BE2C (cell line): ENCODE results near the gene MCTP2.

Source experiments
- DNase-seq: peaks from one replicate; pipeline ENCODE4 v3.0.0-alpha.2; 2020
- H3K27me3 ChIP-seq: fragments of 250-450 bp; sonication (Bioruptor Pico); 2 replicates; pipeline ENCODE4 v1.5.1; 2020; ENCODE audit warnings: mild to moderate bottlenecking
- H3K36me3 ChIP-seq: fragments of 250-450 bp; sonication (Bioruptor Pico); 2 replicates; pipeline ENCODE4 v1.5.1; 2020; ENCODE audit warnings: mild to moderate bottlenecking
- H3K4me1 ChIP-seq: fragments of 250-450 bp; sonication (Bioruptor Pico); 2 replicates; pipeline ENCODE4 v1.5.1; 2020
- H3K4me3 ChIP-seq: 2 replicates; pipeline ENCODE4 v1.5.1; 2011; ENCODE audit warnings: low read depth, low read length
- H3K9me3 ChIP-seq: fragments of 250-450 bp; sonication (Bioruptor Pico); 2 replicates; pipeline ENCODE4 v1.5.1; 2020
- CTCF ChIP-seq: IDR thresholded peaks from 2 replicates; pipeline ENCODE4 v1.5.1; 2012; ENCODE audit warnings: mild to moderate bottlenecking, low read depth, low read length

The MCTP2 gene

GRCh38 chr15:94352636-94353487, 121.5 kb downstream of the MCTP2 start:
- no peaks in the 10 kb centered on the region for H3K4me1 ChIP-seq
- no peak for TF ChIP-seq CTCF
- no peaks in the 10 kb centered on the region for H3K36me3 ChIP-seq
- no peak for DNase-seq
- H3K9me3 ChIP-seq = no peaks in the 10 kb centered on the region
- no peak overlapping the region for H3K4me3 ChIP-seq
- H3K27me3 ChIP-seq = no peaks in the 10 kb centered on the region

- Histone ChIP-seq H3K4me1 (no peaks in the 10 kb centered on the region), H3K27me3 (no peaks in the 10 kb centered on the region), H3K36me3 (no peaks in the 10 kb centered on the region), H3K9me3 (no peaks in the 10 kb centered on the region), H3K4me3 (no peak overlapping the region)
- no peak for DNase-seq
- TF ChIP-seq CTCF = no peak
Observed at GRCh38 chr15:94353488-94353820, 122.1 kb downstream of the MCTP2 start.

- H3K27me3 ChIP-seq = no peaks in the 10 kb centered on the region
- TF ChIP-seq CTCF = no peak
- no peaks in the 10 kb centered on the region for H3K4me1 ChIP-seq
- no peak overlapping the region for H3K4me3 ChIP-seq
- no peaks in the 10 kb centered on the region for H3K36me3 ChIP-seq
- H3K9me3 ChIP-seq = no peaks in the 10 kb centered on the region
- DNase-seq = no peak
Observed at GRCh38 chr15:94354655-94355054, 123.3 kb downstream of the MCTP2 start.

- H3K36me3 ChIP-seq = no peaks in the 10 kb centered on the region
- TF ChIP-seq CTCF = no peak
- H3K9me3 ChIP-seq = no peaks in the 10 kb centered on the region
- H3K4me1 ChIP-seq = no peaks in the 10 kb centered on the region
- no peak for DNase-seq
- no peaks in the 10 kb centered on the region for H3K27me3 ChIP-seq
- no peak overlapping the region for H3K4me3 ChIP-seq
Observed at GRCh38 chr15:94359716-94360115, 128.4 kb downstream of the MCTP2 start.

- no peak for DNase-seq
- no peaks in the 10 kb centered on the region for H3K27me3 ChIP-seq
- H3K4me3 ChIP-seq = no peak overlapping the region
- TF ChIP-seq CTCF = no peak
- no peaks in the 10 kb centered on the region for H3K36me3 ChIP-seq
- H3K4me1 ChIP-seq = no peaks in the 10 kb centered on the region
- H3K9me3 ChIP-seq = no peaks in the 10 kb centered on the region
Observed at GRCh38 chr15:94360251-94360685, 128.9 kb downstream of the MCTP2 start.

- no peak for TF ChIP-seq CTCF
- no peaks in the 10 kb centered on the region for H3K9me3 ChIP-seq
- H3K27me3 ChIP-seq = no peaks in the 10 kb centered on the region
- no peaks in the 10 kb centered on the region for H3K36me3 ChIP-seq
- no peak for DNase-seq
- H3K4me3 ChIP-seq = no peak overlapping the region
- H3K4me1 ChIP-seq = no peaks in the 10 kb centered on the region
Observed at GRCh38 chr15:94362385-94363092, 131.2 kb downstream of the MCTP2 start.
